CD4-positive, alpha-beta T cell treated with Interleukin-6 at 100 ng/mL for 8 hours (primary cell): Measurements from ENCODE around the gene KCNC1.

Experiments used
- DNase-seq: peaks from one replicate; pipeline ENCODE4 v3.0.0-alpha.2; 2020; ENCODE audit warnings: mixed read lengths, low spot score

The KCNC1 gene

GRCh38 chr11:17716807-17717206 is 17.8 kb upstream of the KCNC1 start:
- no peak for DNase-seq

GRCh38 chr11:17718015-17718414 is 16.6 kb upstream of the KCNC1 start:
- no peak for DNase-seq

- DNase-seq = no peak
These were observed 16.0 kb upstream of the KCNC1 start for GRCh38 chr11:17718510-17718962.

GRCh38 chr11:17719028-17719937 is 15.3 kb upstream of the KCNC1 start, which contains the start of gene MYOD1:
Gene MYOD1 (plus strand): TSS chr11:17719571. CDS start chr11:17719783, 212 bp downstream.
- no peak for DNase-seq

GRCh38 chr11:17719938-17720795 is 14.4 kb upstream of the KCNC1 start:
- no peak for DNase-seq

- no peak for DNase-seq
These were observed 13.8 kb upstream of the KCNC1 start for GRCh38 chr11:17720796-17721171.

- DNase-seq = no peak
These were observed 13.2 kb upstream of the KCNC1 start for GRCh38 chr11:17721242-17721999.

- no peak for DNase-seq
These were observed 12.5 kb upstream of the KCNC1 start for GRCh38 chr11:17722000-17722643.

GRCh38 chr11:17724020-17724908 is 10.3 kb upstream of the KCNC1 start:
- DNase-seq = no peak

GRCh38 chr11:17725174-17725573 is 9.4 kb upstream of the KCNC1 start:
- no peak for DNase-seq

GRCh38 chr11:17730137-17730536 is 4.4 kb upstream of the KCNC1 start:
- DNase-seq = no peak

GRCh38 chr11:17730608-17731462 is 3.7 kb upstream of the KCNC1 start:
- peak; percentile 21 for DNase-seq

- no peak for DNase-seq
These were observed 1.3 kb upstream of the KCNC1 start for GRCh38 chr11:17733261-17733660.

GRCh38 chr11:17734986-17735817 is 621 bp downstream of the KCNC1 start:
- DNase-seq = no peak

- DNase-seq = no peak
These were observed 1.4 kb downstream of the KCNC1 start for GRCh38 chr11:17735818-17736578.

- no peak for DNase-seq
These were observed 2.0 kb downstream of the KCNC1 start for GRCh38 chr11:17736579-17736893.

GRCh38 chr11:17736930-17737817 is 2.6 kb downstream of the KCNC1 start:
- DNase-seq = no peak
